GM06990 (cell line): Measurements from ENCODE around the gene B4GALNT1.
"Not testable (repeated sequence)": the region's sequence is repeated elsewhere in the genome, so short reads cannot be mapped to it uniquely, and the experiment has no call there.

Experiments used
- DNase-seq: peaks from one replicate; pipeline ENCODE4 v3.0.0-alpha.2; 2011; ENCODE audit not compliant: insufficient read length; ENCODE audit errors: extremely low read depth
- H3K27me3 ChIP-seq: replicated peaks from 2 replicates; pipeline ENCODE4 v1.6.0; 2011; ENCODE audit warnings: low read length; ENCODE audit not compliant: control insufficient read depth, insufficient read depth
- H3K36me3 ChIP-seq: 2 replicates; pipeline ENCODE4 v1.5.1; 2011; ENCODE audit warnings: low read length; ENCODE audit not compliant: control insufficient read depth, insufficient read depth
- H3K4me3 ChIP-seq: replicated peaks from 2 replicates; pipeline ENCODE4 v1.5.1; 2011; ENCODE audit warnings: low read depth, mild to moderate bottlenecking, control low read depth, low read length
- TF ChIP-seq, protein P1 (sequence below): IDR thresholded peaks from 2 replicates; pipeline ENCODE4 v1.5.1; 2011; ENCODE audit warnings: low read length, control low read depth, mild to moderate bottlenecking, inconsistent platforms; ENCODE audit not compliant: insufficient read depth, poor library complexity, severe bottlenecking

The B4GALNT1 gene

DNA sequence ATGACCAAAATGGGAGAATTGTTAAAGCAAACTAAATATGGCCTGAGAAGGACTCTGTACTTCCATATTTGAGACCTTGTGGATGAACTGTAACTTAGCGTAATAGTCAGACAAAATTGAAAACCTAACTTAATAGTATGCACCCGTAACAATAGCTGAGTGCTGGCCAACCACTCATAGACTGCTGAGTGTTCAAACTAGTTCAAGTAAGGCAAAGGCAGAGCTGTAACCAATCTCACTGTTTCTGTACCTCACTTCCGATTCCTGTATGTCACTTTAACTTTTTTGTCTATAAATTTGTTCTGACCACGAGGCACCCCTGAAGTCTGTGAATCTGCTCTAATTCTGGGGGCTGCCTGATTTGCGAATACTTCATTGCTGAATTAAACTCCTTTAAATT, 33.9 kb upstream of the B4GALNT1 start:
- TF ChIP-seq, protein P1, sequence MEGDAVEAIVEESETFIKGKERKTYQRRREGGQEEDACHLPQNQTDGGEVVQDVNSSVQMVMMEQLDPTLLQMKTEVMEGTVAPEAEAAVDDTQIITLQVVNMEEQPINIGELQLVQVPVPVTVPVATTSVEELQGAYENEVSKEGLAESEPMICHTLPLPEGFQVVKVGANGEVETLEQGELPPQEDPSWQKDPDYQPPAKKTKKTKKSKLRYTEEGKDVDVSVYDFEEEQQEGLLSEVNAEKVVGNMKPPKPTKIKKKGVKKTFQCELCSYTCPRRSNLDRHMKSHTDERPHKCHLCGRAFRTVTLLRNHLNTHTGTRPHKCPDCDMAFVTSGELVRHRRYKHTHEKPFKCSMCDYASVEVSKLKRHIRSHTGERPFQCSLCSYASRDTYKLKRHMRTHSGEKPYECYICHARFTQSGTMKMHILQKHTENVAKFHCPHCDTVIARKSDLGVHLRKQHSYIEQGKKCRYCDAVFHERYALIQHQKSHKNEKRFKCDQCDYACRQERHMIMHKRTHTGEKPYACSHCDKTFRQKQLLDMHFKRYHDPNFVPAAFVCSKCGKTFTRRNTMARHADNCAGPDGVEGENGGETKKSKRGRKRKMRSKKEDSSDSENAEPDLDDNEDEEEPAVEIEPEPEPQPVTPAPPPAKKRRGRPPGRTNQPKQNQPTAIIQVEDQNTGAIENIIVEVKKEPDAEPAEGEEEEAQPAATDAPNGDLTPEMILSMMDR, result no peak
- no peaks in the 10 kb centered on the region for H3K27me3 ChIP-seq

DNA sequence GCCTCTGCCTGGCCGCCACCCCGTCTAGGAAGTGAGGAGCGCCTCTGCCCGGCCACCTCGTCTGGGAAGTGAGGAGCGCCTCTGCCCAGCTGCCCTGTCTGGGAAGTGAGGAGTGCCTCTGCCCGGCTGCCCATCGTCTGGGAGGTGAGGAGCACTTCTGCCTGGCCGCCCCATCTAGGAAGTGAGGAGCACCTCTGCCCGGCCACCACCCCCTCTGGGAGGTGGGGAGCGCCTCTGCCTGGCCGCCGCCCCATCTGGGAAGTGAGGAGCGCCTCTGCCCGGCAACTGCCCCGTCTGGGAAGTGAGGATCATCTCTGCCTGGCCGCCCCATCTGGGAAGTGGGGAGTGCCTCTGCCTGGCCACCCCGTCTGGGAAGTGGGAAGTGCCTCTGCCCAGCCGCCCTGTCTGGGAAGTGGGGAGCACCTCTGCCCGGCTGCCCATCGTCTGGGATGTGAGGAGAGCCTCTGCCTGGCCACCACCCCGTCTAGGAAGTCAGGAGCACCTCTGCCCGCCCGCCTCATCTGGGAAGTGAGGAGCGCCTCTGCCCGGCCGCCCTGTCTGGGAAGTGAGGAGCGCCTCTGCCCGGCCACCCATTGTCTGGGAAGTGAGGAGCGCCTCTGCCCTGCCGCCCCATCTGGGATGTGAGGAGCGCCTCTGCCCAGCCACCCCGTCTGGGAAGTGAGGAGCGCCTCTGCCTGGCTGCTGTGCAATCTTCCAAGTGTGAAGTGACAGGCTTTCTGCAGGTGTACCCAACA, 32.2 kb upstream of the B4GALNT1 start:
- not testable (repeated sequence) for H3K36me3 ChIP-seq, H3K27me3 ChIP-seq, H3K4me3 ChIP-seq, DNase-seq

More for the DNA sequence above, 33.9 kb upstream of the B4GALNT1 start:
- no peak for DNase-seq
- no peaks in the 10 kb centered on the region for H3K36me3 ChIP-seq
- H3K4me3 ChIP-seq, result no peak overlapping the region

DNA sequence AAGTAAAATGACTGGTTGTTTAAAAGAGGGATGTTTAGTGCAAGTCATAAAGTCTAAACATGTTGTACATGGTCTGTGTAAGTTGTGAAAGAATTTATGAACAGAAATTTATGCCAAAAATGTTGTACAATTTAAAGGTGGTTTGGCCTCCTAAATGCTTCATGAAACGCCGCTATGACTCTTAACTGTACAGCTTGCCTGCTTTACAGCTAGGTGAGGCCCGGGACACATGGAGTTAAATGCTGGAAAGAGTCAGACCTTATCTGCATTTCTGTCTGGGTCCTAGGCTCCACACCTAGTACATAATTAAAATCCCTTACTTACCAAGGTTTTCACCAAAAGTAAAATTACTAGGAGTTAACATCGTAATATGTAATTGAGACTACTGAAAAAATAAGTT, 28.4 kb upstream of the B4GALNT1 start:
- Histone ChIP-seq H3K27me3 (no peaks in the 10 kb centered on the region), H3K36me3 (no peaks in the 10 kb centered on the region), H3K4me3 (no peak overlapping the region)
- TF ChIP-seq, protein P1, result no peak
- DNase-seq, result no peak

DNA sequence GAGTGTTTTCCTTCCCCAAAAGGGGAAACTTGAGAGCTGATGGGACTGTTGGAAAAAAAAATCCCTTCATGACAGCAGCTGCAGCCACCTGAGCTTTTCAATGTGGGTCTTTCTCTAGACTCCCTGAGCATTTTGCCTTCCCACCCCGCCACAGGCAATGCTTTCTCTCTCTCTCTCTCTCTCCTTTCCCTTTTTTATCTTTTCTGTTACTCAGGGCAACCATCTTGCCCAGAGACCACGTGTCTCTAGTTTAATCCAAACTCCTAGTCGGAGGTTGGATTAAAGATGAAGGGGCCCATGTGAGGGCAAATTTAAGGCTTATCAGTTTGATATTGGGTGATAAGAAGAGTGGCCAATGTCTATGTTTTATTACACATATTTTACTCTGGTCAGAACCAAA, 25.9 kb upstream of the B4GALNT1 start:
- no peaks in the 10 kb centered on the region for H3K36me3 ChIP-seq
- no peaks in the 10 kb centered on the region for H3K27me3 ChIP-seq
- no peak overlapping the region for H3K4me3 ChIP-seq
- TF ChIP-seq, protein P1, result no peak
- DNase-seq, result no peak

DNA sequence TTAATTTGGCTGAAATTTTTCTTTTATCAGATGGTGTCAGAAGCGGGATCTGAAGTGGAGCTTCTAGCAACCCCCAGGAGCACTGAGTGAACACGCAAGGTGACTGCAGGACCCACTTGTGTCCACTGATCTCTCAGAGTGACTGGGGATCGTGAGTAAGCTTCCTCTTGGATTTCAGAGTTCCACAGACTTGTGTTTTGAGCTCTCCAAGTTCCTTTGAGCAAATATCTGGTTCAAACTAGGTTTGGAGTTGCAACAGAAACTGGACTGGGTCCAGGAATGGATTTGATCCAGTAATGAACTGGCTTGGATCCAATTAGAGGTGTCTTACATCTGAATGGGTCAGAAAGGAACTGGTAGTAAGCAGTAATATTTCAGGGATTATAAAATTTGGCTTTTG, 24.7 kb upstream of the B4GALNT1 start:
- DNase-seq, result no peak
- H3K27me3 ChIP-seq, result no peaks in the 10 kb centered on the region
- H3K4me3 ChIP-seq, result no peak overlapping the region
- TF ChIP-seq, protein P1, result no peak
- no peaks in the 10 kb centered on the region for H3K36me3 ChIP-seq

DNA sequence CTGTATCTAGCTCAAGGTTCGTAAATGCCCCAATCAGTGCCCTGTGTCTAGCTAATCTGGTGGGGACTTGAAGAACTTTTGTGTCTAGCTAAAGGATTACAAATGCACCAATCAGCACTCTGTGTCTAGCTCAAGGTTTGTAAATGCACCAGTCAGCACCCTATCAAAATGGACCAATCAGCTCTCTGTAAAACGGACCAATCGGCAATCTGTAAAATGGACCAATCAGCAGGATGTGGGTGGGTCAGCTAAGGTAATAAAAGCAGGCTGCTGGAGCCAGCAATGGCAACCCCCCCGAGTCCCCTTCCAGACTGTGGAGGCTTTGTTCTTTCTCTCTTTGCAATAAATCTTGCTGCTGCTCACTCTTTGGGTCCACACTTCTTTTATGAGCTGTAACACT, 23.4 kb upstream of the B4GALNT1 start:
- DNase-seq, H3K4me3 ChIP-seq, H3K36me3 ChIP-seq, H3K27me3 ChIP-seq: not testable (repeated sequence)

DNA sequence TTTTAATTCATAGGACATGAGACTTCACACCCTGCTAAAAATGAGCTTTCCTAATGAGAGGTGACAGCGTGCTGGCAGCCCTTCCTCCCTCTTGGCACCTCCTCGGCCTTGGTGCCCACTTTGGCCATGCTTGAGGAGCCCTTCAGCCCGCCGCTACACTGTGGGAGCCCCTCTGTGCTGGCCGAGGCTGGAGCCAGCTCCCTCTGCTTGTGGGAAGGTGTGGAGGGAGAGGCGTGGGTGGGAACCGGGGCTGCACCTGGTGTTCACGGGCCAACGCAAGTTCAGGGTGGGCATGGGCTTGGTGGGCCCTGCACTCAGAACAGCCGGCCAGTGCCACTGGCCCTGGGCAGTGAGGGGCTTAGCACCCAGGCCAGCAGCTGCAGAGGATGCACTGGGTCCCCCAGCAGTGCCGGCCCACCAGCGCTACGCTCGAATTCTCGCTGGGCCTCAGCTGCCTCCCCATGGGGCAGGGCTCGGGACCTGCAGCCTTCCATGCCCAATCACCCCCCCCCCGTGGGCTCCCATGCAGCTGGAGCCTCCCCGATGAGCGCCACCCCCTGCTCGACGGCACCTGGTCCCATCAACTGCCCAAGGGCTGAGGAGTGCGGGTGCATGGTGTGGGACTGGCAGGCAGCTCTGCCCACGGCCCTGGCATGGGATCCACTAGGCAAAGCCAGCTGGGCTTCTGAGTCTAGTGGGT, 22.7 kb upstream of the B4GALNT1 start:
- TF ChIP-seq, protein P1, result no peak
- H3K36me3 ChIP-seq, result no peaks in the 10 kb centered on the region
- H3K4me3 ChIP-seq, result no peak overlapping the region
- DNase-seq, result no peak
- H3K27me3 ChIP-seq, result no peaks in the 10 kb centered on the region
